Activated naive CD4-positive, alpha-beta T cell treated with anti-CD3 and anti-CD28 coated beads, Interleukin-2, amount 50 U/mL, for 24 hours (primary cell): ENCODE results near the gene CDK5R1.

ENCODE experiments used
- H3K27ac Mint-ChIP-seq: one replicate; pipeline ENCODE4 v1.8.0; 2021; ENCODE audit warnings: mild to moderate bottlenecking, mixed read lengths
- H3K27me3 Mint-ChIP-seq: one replicate; pipeline ENCODE4 v1.8.0; 2021; ENCODE audit warnings: mixed read lengths
- H3K36me3 Mint-ChIP-seq: one replicate; pipeline ENCODE4 v1.8.0; 2021; ENCODE audit warnings: mixed read lengths
- H3K4me1 Mint-ChIP-seq: one replicate; pipeline ENCODE4 v1.8.0; 2021; ENCODE audit warnings: mixed read lengths
- H3K4me3 Mint-ChIP-seq: one replicate; pipeline ENCODE4 v1.8.0; 2021; ENCODE audit warnings: mild to moderate bottlenecking, mixed read lengths
- H3K9me3 Mint-ChIP-seq: one replicate; pipeline ENCODE4 v1.8.0; 2021; ENCODE audit warnings: mixed read lengths

CDK5R1 gene

GRCh38 chr17:32495359-32496231 is 8.8 kb downstream of the CDK5R1 start:
- no peaks in the 10 kb centered on the region for H3K27me3 Mint-ChIP-seq
- H3K36me3 Mint-ChIP-seq, result peaks cover 3% of the 10 kb centered on the region
- H3K4me3 Mint-ChIP-seq, result no peak overlapping the region
- peaks cover 49% of the 10 kb centered on the region for H3K4me1 Mint-ChIP-seq
- H3K9me3 Mint-ChIP-seq, result no peaks in the 10 kb centered on the region
- no peak overlapping the region for H3K27ac Mint-ChIP-seq

GRCh38 chr17:32496395-32497073 is 9.7 kb downstream of the CDK5R1 start:
- Mint-ChIP-seq H3K27ac (no peak overlapping the region), H3K9me3 (no peaks in the 10 kb centered on the region), H3K4me3 (no peak overlapping the region), H3K36me3 (peaks cover 3% of the 10 kb centered on the region), H3K27me3 (no peaks in the 10 kb centered on the region), H3K4me1 (peaks cover 47% of the 10 kb centered on the region)

GRCh38 chr17:32497431-32498205 is 10.8 kb downstream of the CDK5R1 start:
- Mint-ChIP-seq H3K9me3 (no peaks in the 10 kb centered on the region), H3K27ac (no peak overlapping the region), H3K36me3 (no peaks in the 10 kb centered on the region), H3K4me1 (peaks cover 47% of the 10 kb centered on the region), H3K27me3 (no peaks in the 10 kb centered on the region), H3K4me3 (no peak overlapping the region)

- Mint-ChIP-seq H3K27ac (no peak overlapping the region), H3K4me3 (no peak overlapping the region), H3K36me3 (no peaks in the 10 kb centered on the region), H3K4me1 (peaks cover 47% of the 10 kb centered on the region), H3K27me3 (no peaks in the 10 kb centered on the region), H3K9me3 (no peaks in the 10 kb centered on the region)
Observed at GRCh38 chr17:32498391-32498790, 11.6 kb downstream of the CDK5R1 start.

- peak overlapping the region; percentile 15 for H3K4me3 Mint-ChIP-seq
- H3K9me3 Mint-ChIP-seq, result no peaks in the 10 kb centered on the region
- H3K4me1 Mint-ChIP-seq, result peaks cover 74% of the 10 kb centered on the region
- no peaks in the 10 kb centered on the region for H3K36me3 Mint-ChIP-seq
- H3K27me3 Mint-ChIP-seq, result no peaks in the 10 kb centered on the region
- peak overlapping the region; percentile 63 for H3K27ac Mint-ChIP-seq
Observed at GRCh38 chr17:32502013-32502412, 15.2 kb downstream of the CDK5R1 start.

GRCh38 chr17:32502710-32503109 is 15.9 kb downstream of the CDK5R1 start:
- H3K36me3 Mint-ChIP-seq, result no peaks in the 10 kb centered on the region
- peak overlapping the region; percentile 32 for H3K4me3 Mint-ChIP-seq
- peak overlapping the region; percentile 63 for H3K27ac Mint-ChIP-seq
- H3K27me3 Mint-ChIP-seq, result no peaks in the 10 kb centered on the region
- H3K4me1 Mint-ChIP-seq, result peaks cover 79% of the 10 kb centered on the region
- H3K9me3 Mint-ChIP-seq, result no peaks in the 10 kb centered on the region

GRCh38 chr17:32503251-32504165 is 16.7 kb downstream of the CDK5R1 start:
- peak overlapping the region; percentile 67 for H3K4me3 Mint-ChIP-seq
- no peaks in the 10 kb centered on the region for H3K27me3 Mint-ChIP-seq
- peak overlapping the region; percentile 63 for H3K27ac Mint-ChIP-seq
- peaks cover 79% of the 10 kb centered on the region for H3K4me1 Mint-ChIP-seq
- no peaks in the 10 kb centered on the region for H3K9me3 Mint-ChIP-seq
- H3K36me3 Mint-ChIP-seq, result no peaks in the 10 kb centered on the region

- peaks cover 88% of the 10 kb centered on the region for H3K4me1 Mint-ChIP-seq
- H3K4me3 Mint-ChIP-seq, result peak overlapping the region; percentile 67
- H3K36me3 Mint-ChIP-seq, result no peaks in the 10 kb centered on the region
- H3K9me3 Mint-ChIP-seq, result no peaks in the 10 kb centered on the region
- peak overlapping the region; percentile 63 for H3K27ac Mint-ChIP-seq
- no peaks in the 10 kb centered on the region for H3K27me3 Mint-ChIP-seq
Observed at GRCh38 chr17:32504166-32504990, 17.6 kb downstream of the CDK5R1 start.

- H3K4me1 Mint-ChIP-seq, result peaks cover 79% of the 10 kb centered on the region
- H3K36me3 Mint-ChIP-seq, result no peaks in the 10 kb centered on the region
- no peaks in the 10 kb centered on the region for H3K27me3 Mint-ChIP-seq
- H3K9me3 Mint-ChIP-seq, result no peaks in the 10 kb centered on the region
- no peak overlapping the region for H3K4me3 Mint-ChIP-seq
- peak overlapping the region; percentile 59 for H3K27ac Mint-ChIP-seq
Observed at GRCh38 chr17:32508926-32509325, 22.1 kb downstream of the CDK5R1 start.

GRCh38 chr17:32510466-32510865 is 23.7 kb downstream of the CDK5R1 start:
- H3K27ac Mint-ChIP-seq, result peak overlapping the region; percentile 46
- no peaks in the 10 kb centered on the region for H3K27me3 Mint-ChIP-seq
- H3K4me1 Mint-ChIP-seq, result peaks cover 71% of the 10 kb centered on the region
- no peak overlapping the region for H3K4me3 Mint-ChIP-seq
- no peaks in the 10 kb centered on the region for H3K36me3 Mint-ChIP-seq
- H3K9me3 Mint-ChIP-seq, result no peaks in the 10 kb centered on the region

GRCh38 chr17:32512328-32512727 is 25.5 kb downstream of the CDK5R1 start:
- Mint-ChIP-seq H3K4me1 (peaks cover 71% of the 10 kb centered on the region), H3K27ac (no peak overlapping the region), H3K9me3 (no peaks in the 10 kb centered on the region), H3K4me3 (no peak overlapping the region), H3K36me3 (no peaks in the 10 kb centered on the region), H3K27me3 (no peaks in the 10 kb centered on the region)

GRCh38 chr17:32513579-32513978 is 26.8 kb downstream of the CDK5R1 start:
- Mint-ChIP-seq H3K9me3 (no peaks in the 10 kb centered on the region), H3K36me3 (no peaks in the 10 kb centered on the region), H3K4me3 (no peak overlapping the region), H3K27me3 (no peaks in the 10 kb centered on the region), H3K27ac (peak overlapping the region; percentile 4), H3K4me1 (peaks cover 76% of the 10 kb centered on the region)

GRCh38 chr17:32514606-32515005 is 27.8 kb downstream of the CDK5R1 start:
- Mint-ChIP-seq H3K27me3 (no peaks in the 10 kb centered on the region), H3K4me1 (peaks cover 74% of the 10 kb centered on the region), H3K4me3 (no peak overlapping the region), H3K27ac (no peak overlapping the region), H3K36me3 (no peaks in the 10 kb centered on the region), H3K9me3 (no peaks in the 10 kb centered on the region)

- Mint-ChIP-seq H3K27me3 (no peaks in the 10 kb centered on the region), H3K9me3 (no peaks in the 10 kb centered on the region), H3K27ac (peak overlapping the region; percentile 63), H3K4me3 (peak overlapping the region; percentile 12), H3K36me3 (no peaks in the 10 kb centered on the region), H3K4me1 (peaks cover 83% of the 10 kb centered on the region)
Observed at GRCh38 chr17:32515677-32516383, 29.0 kb downstream of the CDK5R1 start.
